Measurements from ENCODE around the gene RBFA.
"Not testable (repeated sequence)": the region's sequence is repeated elsewhere in the genome, so short reads cannot be mapped to it uniquely, and the experiment has no call there.

RBFA gene

DNA sequence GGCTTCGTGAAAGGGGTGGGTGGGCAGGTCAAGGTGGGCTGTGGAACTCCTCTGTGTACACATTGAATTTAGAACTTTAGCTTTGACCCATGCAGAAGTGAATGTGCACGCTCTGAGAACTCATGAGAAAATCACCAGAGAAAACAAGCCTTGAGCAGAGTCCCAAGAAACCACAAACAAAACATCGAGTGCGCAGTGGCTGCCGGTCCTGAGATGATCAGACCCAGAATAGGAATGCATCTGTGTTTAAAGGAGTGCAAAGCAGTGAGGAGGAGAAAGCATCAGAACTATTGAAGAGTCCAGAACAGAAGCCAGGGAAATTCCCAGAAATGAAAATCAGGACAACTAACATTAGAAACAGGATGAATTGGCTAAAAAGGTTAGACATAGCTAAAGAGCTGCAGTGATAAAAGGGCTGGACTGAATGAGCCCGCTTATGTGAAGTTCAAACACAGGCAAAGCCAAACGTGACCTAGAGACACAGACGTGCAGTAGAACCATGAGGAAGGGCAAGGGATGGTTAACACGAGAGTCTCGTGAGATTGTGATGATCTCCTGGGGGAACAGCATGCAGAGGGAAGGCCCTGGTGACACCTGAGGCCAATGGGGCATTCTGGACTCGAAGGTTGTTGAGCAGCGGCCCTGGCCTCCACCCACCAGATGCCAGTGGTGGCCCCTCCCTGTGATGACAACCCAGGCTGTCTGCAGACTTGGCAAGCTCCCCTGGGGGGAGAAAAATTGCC, 29.5 kb upstream of the RBFA start:
- TF ChIP-seq, protein P1, sequence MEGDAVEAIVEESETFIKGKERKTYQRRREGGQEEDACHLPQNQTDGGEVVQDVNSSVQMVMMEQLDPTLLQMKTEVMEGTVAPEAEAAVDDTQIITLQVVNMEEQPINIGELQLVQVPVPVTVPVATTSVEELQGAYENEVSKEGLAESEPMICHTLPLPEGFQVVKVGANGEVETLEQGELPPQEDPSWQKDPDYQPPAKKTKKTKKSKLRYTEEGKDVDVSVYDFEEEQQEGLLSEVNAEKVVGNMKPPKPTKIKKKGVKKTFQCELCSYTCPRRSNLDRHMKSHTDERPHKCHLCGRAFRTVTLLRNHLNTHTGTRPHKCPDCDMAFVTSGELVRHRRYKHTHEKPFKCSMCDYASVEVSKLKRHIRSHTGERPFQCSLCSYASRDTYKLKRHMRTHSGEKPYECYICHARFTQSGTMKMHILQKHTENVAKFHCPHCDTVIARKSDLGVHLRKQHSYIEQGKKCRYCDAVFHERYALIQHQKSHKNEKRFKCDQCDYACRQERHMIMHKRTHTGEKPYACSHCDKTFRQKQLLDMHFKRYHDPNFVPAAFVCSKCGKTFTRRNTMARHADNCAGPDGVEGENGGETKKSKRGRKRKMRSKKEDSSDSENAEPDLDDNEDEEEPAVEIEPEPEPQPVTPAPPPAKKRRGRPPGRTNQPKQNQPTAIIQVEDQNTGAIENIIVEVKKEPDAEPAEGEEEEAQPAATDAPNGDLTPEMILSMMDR (IDR thresholded peaks at IDR 0.05) = no peak
- Histone ChIP-seq H3K27ac (no peak overlapping the region), H3K9me3 (no peaks in the 10 kb centered on the region), H3K36me3 (no peaks in the 10 kb centered on the region), H3K27me3 (no peaks in the 10 kb centered on the region), H3K4me1 (ENCODE audit: control insufficient read depth in 1 of 2, insufficient read depth in 1 of 2, low read depth in 1 of 2, low read length in 1 of 2) (no peaks in the 10 kb centered on the region), H3K4me3 (ENCODE audit: low read depth in 1 of 2, low read length in 1 of 2) (no peak overlapping the region)

DNA sequence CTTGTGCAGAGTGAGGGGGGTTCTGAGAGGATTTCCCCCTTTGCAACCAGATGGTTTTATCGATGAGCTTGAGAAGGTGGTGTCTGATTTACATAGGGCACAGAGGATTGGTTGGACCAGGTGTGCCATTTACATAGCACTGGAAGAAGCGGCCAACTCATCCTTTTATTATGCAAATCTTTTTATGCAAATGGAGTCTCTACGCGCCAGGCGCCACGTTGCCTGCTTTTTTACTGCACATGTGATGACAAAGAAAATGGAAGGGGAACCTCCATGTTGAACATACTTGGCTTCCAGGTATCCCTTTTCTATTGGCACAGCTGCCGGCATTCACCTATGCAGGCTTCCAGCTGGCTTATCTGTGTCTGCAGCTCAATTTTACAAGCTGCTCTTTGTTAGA, 27.5 kb upstream of the RBFA start:
- no peaks in the 10 kb centered on the region for H3K4me1 ChIP-seq (ENCODE audit: control insufficient read depth in 1 of 2, insufficient read depth in 1 of 2, low read depth in 1 of 2, low read length in 1 of 2)
- H3K9me3 ChIP-seq = no peaks in the 10 kb centered on the region
- H3K27ac ChIP-seq = no peak overlapping the region
- H3K4me3 ChIP-seq (ENCODE audit: low read depth in 1 of 2, low read length in 1 of 2) = no peak overlapping the region
- H3K27me3 ChIP-seq = no peaks in the 10 kb centered on the region
- H3K36me3 ChIP-seq = no peaks in the 10 kb centered on the region
- TF ChIP-seq, protein P1 (IDR thresholded peaks at IDR 0.05) = no peak

DNA sequence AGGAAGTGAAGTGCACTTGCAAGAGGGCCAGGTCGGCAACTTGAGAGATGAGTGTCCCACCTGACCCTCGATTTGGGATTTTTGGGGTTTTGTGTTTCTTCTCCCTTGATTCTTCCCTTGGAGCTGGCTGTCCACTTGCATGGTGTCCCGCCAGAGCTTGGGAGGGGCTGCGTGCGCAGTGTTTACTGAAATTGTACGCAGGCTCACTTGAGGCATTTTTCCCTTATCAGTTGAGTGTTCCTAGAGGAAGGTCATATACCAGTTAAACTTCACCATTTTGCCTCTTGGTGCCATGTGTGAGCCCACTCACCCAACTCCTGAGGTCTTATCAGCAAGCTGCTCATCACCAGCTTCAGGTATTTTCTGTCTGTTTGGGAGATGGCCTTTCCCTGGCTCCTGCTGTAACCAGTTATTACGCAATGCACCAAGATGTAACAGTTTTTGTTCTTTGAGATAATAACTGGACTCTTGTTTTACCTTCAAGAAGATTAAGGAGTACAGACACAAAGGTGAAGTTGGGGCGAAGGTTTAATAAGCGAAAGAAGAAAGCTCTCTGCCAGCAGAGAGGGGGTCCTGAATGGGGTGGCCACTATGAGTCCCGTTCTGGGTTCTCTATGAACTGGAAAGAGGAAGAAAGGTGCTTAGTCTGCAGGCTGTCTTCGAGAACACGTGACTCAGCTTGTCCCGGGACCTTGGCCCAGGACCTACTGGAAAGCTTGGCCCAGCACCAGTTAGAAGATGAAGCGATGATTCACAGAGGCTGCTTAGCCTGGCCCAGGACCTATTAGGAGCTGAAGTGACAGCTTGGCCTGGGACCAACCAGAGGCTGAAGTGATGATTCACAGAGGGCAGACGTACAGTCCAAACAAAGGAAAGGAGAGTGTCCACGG, 24.3 kb upstream of the RBFA start:
- Histone ChIP-seq H3K9me3 (no peaks in the 10 kb centered on the region), H3K4me1 (ENCODE audit: control insufficient read depth in 1 of 2, insufficient read depth in 1 of 2, low read depth in 1 of 2, low read length in 1 of 2) (no peaks in the 10 kb centered on the region), H3K27me3 (no peaks in the 10 kb centered on the region), H3K4me3 (ENCODE audit: low read depth in 1 of 2, low read length in 1 of 2) (no peak overlapping the region), H3K27ac (no peak overlapping the region), H3K36me3 (no peaks in the 10 kb centered on the region)
- TF ChIP-seq, protein P1 (IDR thresholded peaks at IDR 0.05) = no peak

DNA sequence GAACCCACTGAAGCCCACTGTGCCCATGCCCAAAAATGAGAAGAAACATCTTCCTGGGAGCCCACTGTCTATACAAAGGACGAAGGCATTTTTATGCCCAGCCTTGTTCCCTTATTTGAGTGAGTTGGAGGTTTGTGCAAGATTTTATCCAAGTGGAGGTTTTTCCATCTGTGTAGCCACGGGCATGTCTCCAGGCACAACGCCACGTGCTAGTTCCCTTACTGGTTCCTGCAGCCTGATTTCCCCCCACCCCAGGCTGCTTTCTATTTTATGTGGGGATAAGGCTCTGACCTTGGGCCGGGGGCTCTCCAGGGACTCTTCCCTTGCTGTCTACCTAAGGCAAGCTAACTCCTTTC, 23.7 kb upstream of the RBFA start:
- no peaks in the 10 kb centered on the region for H3K4me1 ChIP-seq (ENCODE audit: control insufficient read depth in 1 of 2, insufficient read depth in 1 of 2, low read depth in 1 of 2, low read length in 1 of 2)
- H3K36me3 ChIP-seq = no peaks in the 10 kb centered on the region
- H3K27me3 ChIP-seq = no peaks in the 10 kb centered on the region
- no peaks in the 10 kb centered on the region for H3K9me3 ChIP-seq
- TF ChIP-seq, protein P1 (IDR thresholded peaks at IDR 0.05) = no peak
- no peak overlapping the region for H3K27ac ChIP-seq
- H3K4me3 ChIP-seq (ENCODE audit: low read depth in 1 of 2, low read length in 1 of 2) = no peak overlapping the region

DNA sequence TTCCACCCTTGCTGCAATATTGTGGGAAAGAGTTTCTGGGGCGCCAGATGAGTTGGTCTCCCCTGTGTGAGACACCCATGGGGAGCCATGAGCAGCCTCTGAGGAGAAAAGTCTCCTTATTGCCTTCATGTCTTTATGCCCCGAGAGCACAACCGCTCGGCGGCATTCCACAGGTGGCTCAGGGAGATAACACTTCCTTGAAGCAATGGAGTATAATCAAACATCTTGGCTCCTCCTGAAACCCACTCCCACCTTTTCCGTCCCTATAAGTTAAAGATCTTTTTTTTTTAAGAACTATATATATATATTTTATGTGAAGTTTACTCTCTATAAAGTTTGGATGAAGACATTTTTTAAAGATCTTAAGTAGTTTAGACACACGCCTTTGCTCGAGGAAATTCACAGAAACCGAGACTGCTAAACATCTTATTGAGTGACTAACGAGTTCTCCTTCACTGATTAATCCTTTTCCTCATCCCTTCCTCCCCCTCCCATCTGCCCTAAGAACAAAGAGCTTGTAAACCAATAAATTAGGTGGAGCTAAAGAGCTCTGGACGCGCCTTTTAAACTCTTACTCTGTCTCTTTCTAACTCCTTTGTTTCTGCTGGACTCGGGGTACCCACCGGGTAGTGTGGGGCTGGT, 22.6 kb upstream of the RBFA start:
- not testable (repeated sequence) for H3K4me3 ChIP-seq (ENCODE audit: low read depth in 1 of 2, low read length in 1 of 2); H3K4me1 ChIP-seq (ENCODE audit: control insufficient read depth in 1 of 2, insufficient read depth in 1 of 2, low read depth in 1 of 2, low read length in 1 of 2); H3K9me3 ChIP-seq; H3K27me3 ChIP-seq; H3K27ac ChIP-seq; H3K36me3 ChIP-seq

DNA sequence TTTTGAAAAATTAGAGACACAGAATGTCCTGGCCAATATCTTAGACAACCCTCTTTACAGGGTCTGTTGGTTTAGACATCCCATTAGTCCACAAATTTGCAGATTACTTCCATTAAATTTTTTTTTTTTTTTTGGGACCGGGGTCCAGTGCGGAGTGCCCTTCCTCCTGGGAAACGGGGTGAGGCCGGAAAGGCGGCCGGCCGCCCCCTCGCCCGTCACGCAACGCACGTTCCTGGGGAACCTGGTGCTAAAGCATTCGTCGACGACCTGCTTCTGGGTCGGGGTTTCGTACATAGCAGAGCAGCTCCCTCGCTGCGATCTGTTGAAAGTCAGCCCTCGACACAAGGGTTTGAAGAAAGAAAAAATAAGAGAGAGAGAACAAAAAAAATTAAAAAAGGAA, 21.5 kb upstream of the RBFA start:
- Histone ChIP-seq H3K9me3 (no peaks in the 10 kb centered on the region), H3K27me3 (no peaks in the 10 kb centered on the region), H3K27ac (no peak overlapping the region), H3K36me3 (no peaks in the 10 kb centered on the region), H3K4me3 (ENCODE audit: low read depth in 1 of 2, low read length in 1 of 2) (no peak overlapping the region), H3K4me1 (ENCODE audit: control insufficient read depth in 1 of 2, insufficient read depth in 1 of 2, low read depth in 1 of 2, low read length in 1 of 2) (no peaks in the 10 kb centered on the region)
- TF ChIP-seq, protein P1 (IDR thresholded peaks at IDR 0.05) = no peak

Data from neutrophil (primary cell).